GM23338 (cell line): Measurements from ENCODE around the gene NDUFS2.

Source experiments
- CTCF ChIP-seq, 2 experiments: fragments of 200-600 bp in 1 of 2; sonication (generic) in 1 of 2; conservative IDR thresholded peaks; 2 replicates each; pipeline versions ENCODE4 v1.5.1 to v1.6.1; 2016 to 2017; ENCODE audit warnings: antibody characterized with exemption in 2 of 2, low read depth in 2 of 2, mild to moderate bottlenecking in 2 of 2, moderate library complexity in 1 of 2
- ETS1 ChIP-seq: IDR thresholded peaks from 2 replicates; pipeline ENCODE4 v1.6.1; 2016; ENCODE audit warnings: antibody characterized with exemption
- EZH2 ChIP-seq: fragments of 200-600 bp; sonication (generic); IDR thresholded peaks from one replicate; pipeline ENCODE4 v1.8.0; 2017; ENCODE audit warnings: antibody characterized with exemption, mild to moderate bottlenecking, low read depth; ENCODE audit not compliant: unreplicated experiment
- EZH2phosphoT487 ChIP-seq: fragments of 200-600 bp; sonication (generic); IDR thresholded peaks from one replicate; pipeline ENCODE4 v1.8.1; 2018; ENCODE audit warnings: antibody characterized with exemption; ENCODE audit not compliant: unreplicated experiment
- POLR2AphosphoS5 ChIP-seq: IDR thresholded peaks from 2 replicates; pipeline ENCODE4 v1.6.1; 2016; ENCODE audit warnings: antibody characterized with exemption, low read depth

- no peak for TF ChIP-seq EZH2
- no peak for TF ChIP-seq EZH2phosphoT487
- no peak for TF ChIP-seq CTCF (conservative IDR thresholded peaks at IDR 0.05; ENCODE audit: low read depth in 2 of 2)
- TF ChIP-seq ETS1: no peak
- TF ChIP-seq POLR2AphosphoS5: no peak
Observed at GRCh38 chr1:161226759-161227158, 24.6 kb downstream of the NDUFS2 start.
